GM19023 (cell line): ENCODE measurements around the gene CDC34.
"Not testable (repeated sequence)": the region's sequence is repeated elsewhere in the genome, so short reads cannot be mapped to it uniquely, and the experiment has no call there.

Source experiments
- ATAC-seq: cut with Tn5 transposase; IDR thresholded peaks from one replicate; pipeline ENCODE4 v1.9.1; 2021; ENCODE audit warnings: mild to moderate bottlenecking, moderate library complexity; ENCODE audit not compliant: unreplicated experiment

The CDC34 gene

DNA sequence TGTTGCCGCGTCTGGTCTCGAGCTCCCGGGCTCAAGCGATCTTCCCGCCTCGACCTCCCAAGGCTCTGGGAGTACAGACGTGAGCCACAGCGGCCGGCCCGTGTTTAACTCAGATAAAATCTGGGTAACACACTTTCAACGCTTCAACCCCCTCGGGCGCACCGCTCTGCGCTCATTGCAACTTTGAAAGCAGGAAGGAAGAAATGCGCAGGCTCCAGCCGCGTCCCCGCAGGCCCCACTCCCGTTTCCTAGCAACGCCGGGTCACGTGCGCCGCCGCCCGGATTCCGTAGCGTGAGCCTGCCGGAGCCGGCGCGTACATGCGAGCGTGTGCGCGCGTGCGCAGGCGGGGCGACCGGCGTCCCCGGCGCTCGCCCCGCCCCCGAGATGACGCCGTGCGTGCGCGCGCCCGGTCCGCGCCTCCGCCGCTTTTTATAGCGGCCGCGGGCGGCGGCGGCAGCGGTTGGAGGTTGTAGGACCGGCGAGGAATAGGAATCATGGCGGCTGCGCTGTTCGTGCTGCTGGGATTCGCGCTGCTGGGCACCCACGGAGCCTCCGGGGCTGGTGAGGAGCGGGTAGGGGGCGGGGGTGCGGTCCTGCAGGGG, 40.7 kb downstream of the CDC34 start, which contains the start of gene BSG:
Gene BSG, plus strand, starts transcription at position 457 of the 603 bp plus-strand sequence. Its CDS starts 39 bp downstream, at position 496.
- ATAC-seq, result peak; percentile 69

- no peak for ATAC-seq
Observed at GRCh38 chr19:572743-573518, 41.4 kb downstream of the CDC34 start.

DNA sequence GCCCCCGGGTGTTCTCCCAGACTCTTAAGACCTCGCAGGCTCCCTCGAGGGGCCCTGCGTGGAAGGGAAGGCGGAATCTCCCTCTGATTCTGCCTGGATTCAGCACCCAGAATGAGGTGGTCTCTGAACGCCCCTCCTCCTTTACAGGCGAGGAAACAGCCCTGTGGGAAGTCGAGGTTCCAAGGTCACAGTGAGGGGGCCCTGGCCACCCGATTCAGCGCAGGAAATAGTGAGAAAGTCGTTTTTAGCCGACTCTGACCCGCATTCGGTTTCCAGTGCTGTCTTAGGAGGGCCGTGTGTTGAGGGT, 41.9 kb downstream of the CDC34 start:
- ATAC-seq, result no peak

DNA sequence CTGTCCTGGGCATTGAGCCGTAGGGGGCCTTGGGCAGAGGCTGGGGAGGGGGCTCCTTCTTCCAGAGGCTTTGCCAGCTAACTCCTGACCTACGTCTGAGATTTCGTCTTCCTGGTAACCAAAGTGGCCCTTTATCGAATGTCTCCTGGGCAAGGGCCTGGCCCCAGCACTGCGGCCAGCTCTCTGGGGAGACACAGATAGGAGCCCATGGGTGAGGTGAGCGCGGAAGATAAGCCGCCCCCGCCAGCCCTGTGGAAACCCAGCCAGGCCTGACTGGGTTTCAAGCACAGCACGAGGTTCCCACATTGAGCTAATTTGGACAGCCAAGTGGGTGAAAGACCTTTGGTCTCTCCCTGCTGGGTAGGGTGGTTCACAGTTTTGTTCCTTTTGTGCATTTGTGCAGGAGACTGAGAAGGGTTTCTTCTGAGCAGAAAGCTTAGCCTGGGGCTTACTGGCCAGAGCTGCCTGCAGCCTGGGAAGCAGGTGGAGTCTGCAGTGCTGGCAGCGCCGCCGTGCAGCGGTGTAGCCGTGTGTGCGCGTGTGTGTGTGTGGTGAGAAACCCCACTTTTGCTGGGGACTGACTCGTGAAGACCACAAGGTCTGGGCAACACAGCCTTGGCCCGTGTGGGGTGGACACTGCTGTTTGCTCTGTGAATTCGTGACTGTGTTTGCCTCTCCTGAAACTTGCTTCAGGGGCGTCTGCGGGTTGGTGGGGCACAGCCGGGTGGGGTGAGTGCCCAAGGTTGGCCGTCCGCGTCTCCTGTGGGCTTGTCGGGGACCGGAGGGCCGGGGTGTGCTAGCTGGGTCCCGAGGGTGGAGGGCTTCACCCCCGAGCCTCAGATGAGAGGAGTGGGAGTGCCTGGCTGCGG, 43.3 kb downstream of the CDC34 start:
- ATAC-seq, result no peak

GRCh38 chr19:575527-576506, 44.3 kb downstream of the CDC34 start:
- no peak for ATAC-seq

DNA sequence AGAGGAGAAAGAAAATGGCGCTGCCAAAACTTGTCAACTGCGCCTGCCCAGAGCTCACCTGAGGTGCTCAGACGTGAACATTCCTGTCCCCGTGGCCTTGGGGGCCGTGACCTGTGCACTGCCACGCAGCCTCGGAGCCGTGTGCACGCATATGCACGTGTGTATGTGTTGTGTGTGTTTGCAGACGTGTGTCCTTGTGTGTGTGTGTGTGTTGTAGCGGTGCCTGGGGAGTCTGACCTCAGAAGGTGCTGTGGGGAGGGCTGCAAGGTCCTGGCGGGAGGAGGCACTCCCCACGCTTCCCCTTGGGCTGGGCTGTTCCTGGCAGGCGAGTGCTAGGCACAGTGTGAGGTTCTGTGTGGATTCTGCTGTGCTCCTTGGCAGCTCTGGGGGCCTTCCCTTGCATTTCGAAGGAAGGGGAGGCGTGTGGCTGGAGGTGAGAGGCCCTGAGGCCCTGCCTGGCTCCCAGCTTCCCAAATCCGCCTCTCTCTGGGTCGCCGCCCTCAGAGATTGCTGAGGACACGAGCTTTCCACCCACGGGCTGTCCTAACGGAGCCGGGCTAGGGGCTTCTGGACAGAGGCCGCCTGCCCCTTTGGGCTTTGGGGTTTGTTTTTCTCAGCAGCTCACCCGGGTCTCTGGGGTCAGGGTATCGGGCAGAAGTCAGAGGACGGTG, 45.3 kb downstream of the CDC34 start:
- ATAC-seq, result no peak

GRCh38 chr19:577439-578392, 46.2 kb downstream of the CDC34 start:
- no peak for ATAC-seq

DNA sequence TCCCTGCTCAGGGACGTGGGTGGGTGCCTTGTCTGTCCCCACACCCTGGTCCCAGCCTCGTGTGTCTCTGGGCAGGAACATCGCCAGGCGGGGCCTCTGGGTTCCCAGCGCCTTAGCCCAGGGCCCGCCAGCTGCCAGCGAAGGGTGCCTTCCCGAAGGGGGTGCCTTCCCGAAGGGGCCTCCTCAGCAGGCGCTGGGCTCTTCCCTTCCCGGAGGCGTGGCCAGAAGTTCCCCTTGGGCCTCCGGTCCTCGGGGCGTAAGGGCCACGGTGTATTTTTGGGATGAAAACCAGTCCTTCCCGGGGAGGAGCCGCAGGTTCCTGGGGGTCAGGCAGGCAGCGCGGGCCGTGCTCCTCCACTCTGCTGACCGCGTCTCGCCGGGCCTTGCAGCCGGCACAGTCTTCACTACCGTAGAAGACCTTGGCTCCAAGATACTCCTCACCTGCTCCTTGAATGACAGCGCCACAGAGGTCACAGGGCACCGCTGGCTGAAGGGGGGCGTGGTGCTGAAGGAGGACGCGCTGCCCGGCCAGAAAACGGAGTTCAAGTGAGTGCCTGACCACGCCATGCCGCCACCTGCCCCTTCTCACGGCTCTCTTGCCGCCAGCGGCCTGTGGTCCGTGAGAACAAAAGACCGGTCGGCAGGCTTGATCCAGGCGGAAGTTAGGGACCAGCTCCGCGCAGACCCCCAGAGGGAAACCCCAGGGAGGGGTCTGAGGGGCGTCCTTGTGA, 47.7 kb downstream of the CDC34 start:
- no peak for ATAC-seq

DNA sequence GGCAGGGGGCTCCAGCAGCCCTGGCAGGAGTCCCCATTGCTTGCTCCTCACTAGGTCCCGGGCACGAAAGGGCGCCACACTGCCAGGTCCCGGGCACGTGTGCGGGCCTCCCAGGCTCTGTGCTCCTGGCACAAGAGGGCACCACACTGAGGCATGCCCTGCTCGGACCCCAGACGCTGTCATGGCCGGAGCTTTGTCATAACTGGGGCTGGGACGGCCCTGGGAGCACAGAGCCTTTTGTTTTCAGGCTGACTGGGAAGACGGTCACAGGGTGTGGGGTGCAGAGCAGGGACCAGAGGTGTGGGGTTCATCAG, 48.2 kb downstream of the CDC34 start:
- no peak for ATAC-seq

DNA sequence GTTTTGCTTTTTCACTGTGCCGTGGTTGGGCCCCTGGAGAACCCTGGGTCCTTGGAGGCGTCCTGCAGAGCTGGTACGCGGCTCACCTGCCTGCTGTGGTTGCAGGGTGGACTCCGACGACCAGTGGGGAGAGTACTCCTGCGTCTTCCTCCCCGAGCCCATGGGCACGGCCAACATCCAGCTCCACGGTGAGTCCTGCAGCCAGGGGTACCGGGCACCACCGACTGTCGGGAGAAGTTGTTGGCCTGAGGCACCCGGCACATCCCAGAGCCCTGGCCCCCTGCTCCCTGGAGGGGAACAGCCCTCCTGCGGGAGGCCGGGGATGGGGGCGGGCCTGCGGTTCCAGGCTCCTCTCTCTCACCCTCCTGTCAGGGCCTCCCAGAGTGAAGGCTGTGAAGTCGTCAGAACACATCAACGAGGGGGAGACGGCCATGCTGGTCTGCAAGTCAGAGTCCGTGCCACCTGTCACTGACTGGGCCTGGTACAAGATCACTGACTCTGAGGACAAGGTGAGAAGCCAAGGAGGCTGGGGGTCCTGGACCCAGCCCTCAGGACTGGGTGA, 48.8 kb downstream of the CDC34 start:
- ATAC-seq, result no peak

- ATAC-seq, result no peak
Observed at GRCh38 chr19:581399-582111, 50.0 kb downstream of the CDC34 start.

GRCh38 chr19:582497-583197, 51.1 kb downstream of the CDC34 start:
- no peak for ATAC-seq

DNA sequence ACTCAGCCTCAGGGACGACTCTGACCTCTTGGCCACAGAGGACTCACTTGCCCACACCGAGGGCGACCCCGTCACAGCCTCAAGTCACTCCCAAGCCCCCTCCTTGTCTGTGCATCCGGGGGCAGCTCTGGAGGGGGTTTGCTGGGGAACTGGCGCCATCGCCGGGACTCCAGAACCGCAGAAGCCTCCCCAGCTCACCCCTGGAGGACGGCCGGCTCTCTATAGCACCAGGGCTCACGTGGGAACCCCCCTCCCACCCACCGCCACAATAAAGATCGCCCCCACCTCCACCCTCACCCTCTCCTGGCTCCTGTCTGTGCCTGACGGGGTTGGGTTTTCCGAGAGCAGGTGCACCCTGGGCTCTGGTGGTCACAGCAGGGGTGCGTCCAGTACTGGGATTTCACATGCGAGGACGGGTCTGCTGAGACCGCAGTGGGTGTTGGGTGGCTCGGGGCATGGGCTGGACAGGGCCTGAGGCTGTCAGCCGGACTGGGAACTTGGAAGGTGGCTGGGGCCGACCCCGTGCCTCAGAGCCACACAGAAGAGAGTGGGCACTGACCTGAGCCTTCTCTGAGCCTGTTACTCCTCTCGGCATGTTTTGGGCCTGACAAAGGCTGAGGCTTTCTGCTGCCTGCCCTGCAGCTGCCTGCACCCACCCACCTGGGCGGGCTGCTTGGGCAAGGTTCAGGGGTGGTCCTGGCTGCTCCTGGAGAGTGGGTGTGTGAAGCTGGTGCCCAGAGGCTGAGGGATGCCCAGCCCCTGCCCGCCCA, 51.8 kb downstream of the CDC34 start:
- ATAC-seq, result no peak

GRCh38 chr19:583968-584239, 52.3 kb downstream of the CDC34 start:
- no peak for ATAC-seq

GRCh38 chr19:584240-585001, 52.9 kb downstream of the CDC34 start:
- ATAC-seq, result no peak

GRCh38 chr19:585146-585545, 53.6 kb downstream of the CDC34 start:
- ATAC-seq, result not testable (repeated sequence)
